Pancreas (tissue), 10 donors: ENCODE data around the gene STPG3. TPM values are rescaled to one million over a fixed set of nuclear protein-coding genes. Genes with fewer than 3 reads are reported as not detected.

Source experiments
- ATAC-seq, 4 donors: fragments of 200-7000 bp; cut with Tn5 transposase; one replicate each; pipeline versions ENCODE4 v1.8.0 to v1.9.1; 2020; ENCODE audit warnings: mild to moderate bottlenecking in 4 of 4, moderate library complexity in 4 of 4
- DNase-seq, 6 donors: peaks; one replicate each; pipeline ENCODE4 v3.0.0-alpha.2; 2020
- FAIRE-seq: peaks from 2 replicates; lab custom pipeline; 2012; peaks lifted over from hg19 to GRCh38; lab: Jason Lieb, UNC
- H3K27ac ChIP-seq, 4 donors: fragments of 200-600 bp; sonication (generic); 1 replicate in 3 of 4; 2 replicates in 1 of 4; pipeline versions ENCODE4 v1.5.0 to v1.8.0; 2020
- H3K27me3 ChIP-seq, 4 donors: fragments of 200-600 bp; one replicate each; pipeline ENCODE4 v1.8.0; 2021
- H3K36me3 ChIP-seq, 3 donors: fragments of 200-600 bp; sonication (generic) in 1 of 3; one replicate each; pipeline versions ENCODE4 v1.5.0 to v1.8.0; 2020 to 2021
- H3K4me1 ChIP-seq, 3 donors: fragments of 200-600 bp; one replicate each; pipeline ENCODE4 v1.8.0; 2021
- H3K4me3 ChIP-seq, 4 donors: fragments of 200-600 bp; sonication (generic) in 2 of 4; one replicate each; pipeline versions ENCODE4 v1.5.0 to v1.8.0; 2020 to 2021
- H3K9me3 ChIP-seq, 4 donors: fragments of 200-600 bp; one replicate each; pipeline ENCODE4 v1.8.0; 2021
- WGBS, 2 donors: extraction: QIAGEN DNeasy Blood & Tissue Kit; methylation state at CpG; one replicate each; pipeline ENCODE4 v1.1.7; 2013; 5-methylcytosine and 5-hydroxymethylcytosine counted together
- intact Hi-C, 3 donors: fragments of 100-400 bp; cut with DNase I; formaldehyde crosslinking; loops; one replicate each; pipeline versions ENCODE4 v1.11.1 to v1.14.2; 2022
- polyA plus RNA-seq, 2 donors: library from polyadenylated mRNA; stranded (reverse); fragments of 200-250 nt; gene quantifications; one replicate each; pipeline ENCODE4 v1.2.3, GENCODE V29; 2013
- total RNA-seq, 6 donors: library from RNA; stranded (reverse); fragmentation: NEBNext Ultra II Directional in 4 of 6; extraction: Animal tissue kit (Norgen Biotek cat#: 25700) in 4 of 6; gene quantifications; one replicate each; pipeline versions ENCODE4 v1.2.1 to v1.2.4, GENCODE V29; 2021 to 2023
- TF ChIP-seq, protein P1 (sequence below), 4 donors: fragments of 200-600 bp; sonication (generic) in 3 of 4; IDR thresholded peaks; one replicate each; pipeline versions ENCODE4 v1.5.0 to v1.8.0; 2021; ENCODE audit warnings: antibody characterized with exemption in 4 of 4
- donor health status: healthy with polysubstance abuse.
- donor health status: DM: no; HTN: no; CAD: no; lungs with moderate emphysema.
- donor health status: DM: no; HTN: no; CAD: no.
- donor health status: control.
- donor health status: control.
- donor health status: Bipolar disorder and iron deficiency.
- donor health status: DM: yes; HTN: yes; CAD: no.
- donor health status: DM: no; HTN: no; CAD: no.
- donor health status: DM: no; HTN: no; CAD: no.
- donor health status: DM: yes; HTN: yes; CAD: no.

STPG3 gene
- total and polyA plus RNA-seq, 8 donors, result 0.23 TPM; not detected in 7

DNA sequence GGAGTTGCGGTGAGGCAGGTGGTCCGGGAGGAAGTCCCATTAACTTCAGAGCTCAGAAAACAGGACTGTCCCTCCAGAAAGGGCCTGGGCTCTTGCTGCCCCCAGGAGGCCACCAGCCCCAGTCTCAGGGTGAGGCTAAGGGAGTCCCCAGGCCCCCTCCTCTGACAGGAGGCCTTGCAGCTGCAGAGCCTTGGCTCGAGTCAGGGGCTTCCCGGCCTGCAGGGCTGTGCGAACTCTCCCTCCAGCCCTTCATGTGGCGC lies 3.2 kb upstream of the STPG3 start:
- FAIRE-seq, result no peak
- no peak for DNase-seq

DNA sequence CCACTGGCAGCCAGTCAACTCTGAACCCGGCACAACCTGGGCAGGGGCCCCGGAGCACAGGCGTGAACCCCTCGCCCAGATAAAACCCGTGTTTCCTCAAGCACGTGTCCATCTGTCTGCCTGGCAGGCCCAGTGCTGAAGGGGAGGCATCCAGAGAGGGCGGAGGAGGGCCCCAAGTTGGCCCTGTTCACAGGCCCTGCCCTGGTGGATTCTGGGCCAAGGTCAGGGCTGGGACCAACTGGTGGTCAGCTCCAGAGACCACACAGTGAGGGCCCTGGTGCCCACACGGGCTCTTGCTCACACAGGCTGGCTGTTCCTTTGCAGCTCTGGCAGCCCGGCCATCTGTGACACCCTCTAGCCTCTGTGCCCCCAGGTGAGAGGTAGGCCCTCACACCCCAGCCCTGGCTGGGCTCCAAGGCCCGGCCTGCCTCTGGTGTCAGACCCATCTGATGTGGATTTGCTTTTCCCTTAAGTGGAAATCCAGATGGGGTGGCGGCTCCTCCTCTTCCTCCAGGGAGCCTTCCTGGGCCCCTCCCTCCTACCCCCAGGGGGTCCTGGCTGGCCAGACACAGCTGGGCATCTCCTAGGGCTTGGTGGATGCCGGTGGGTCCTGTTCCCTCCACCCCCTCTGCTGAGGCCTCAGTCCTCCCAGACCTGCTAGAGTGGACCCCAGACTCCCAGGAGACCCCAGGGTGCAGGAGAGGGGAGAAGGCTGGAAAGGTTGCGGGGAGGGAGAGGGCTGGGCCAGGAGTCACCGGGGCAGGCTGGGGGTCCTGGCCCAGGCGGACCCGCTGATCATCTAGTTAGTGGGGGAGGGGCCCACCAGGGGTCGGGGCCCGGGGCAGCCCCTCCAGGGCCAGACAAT lies 525 bp upstream of the STPG3 start:
- 50 to 56% methylated on average over 17 of the region's 18 CpGs for WGBS, 2 donors
- Histone ChIP-seq H3K36me3 (no peaks in the 10 kb centered on the region), H3K9me3 (no peaks in the 10 kb centered on the region), H3K27ac (no peak overlapping the region), H3K4me1 (peaks cover 0 to 8% (median 0%) of the 10 kb centered on the region in 3 donors), H3K27me3 (no peaks in the 10 kb centered on the region), H3K4me3 (no peak overlapping the region)
- FAIRE-seq, result no peak
- TF ChIP-seq, protein P1, sequence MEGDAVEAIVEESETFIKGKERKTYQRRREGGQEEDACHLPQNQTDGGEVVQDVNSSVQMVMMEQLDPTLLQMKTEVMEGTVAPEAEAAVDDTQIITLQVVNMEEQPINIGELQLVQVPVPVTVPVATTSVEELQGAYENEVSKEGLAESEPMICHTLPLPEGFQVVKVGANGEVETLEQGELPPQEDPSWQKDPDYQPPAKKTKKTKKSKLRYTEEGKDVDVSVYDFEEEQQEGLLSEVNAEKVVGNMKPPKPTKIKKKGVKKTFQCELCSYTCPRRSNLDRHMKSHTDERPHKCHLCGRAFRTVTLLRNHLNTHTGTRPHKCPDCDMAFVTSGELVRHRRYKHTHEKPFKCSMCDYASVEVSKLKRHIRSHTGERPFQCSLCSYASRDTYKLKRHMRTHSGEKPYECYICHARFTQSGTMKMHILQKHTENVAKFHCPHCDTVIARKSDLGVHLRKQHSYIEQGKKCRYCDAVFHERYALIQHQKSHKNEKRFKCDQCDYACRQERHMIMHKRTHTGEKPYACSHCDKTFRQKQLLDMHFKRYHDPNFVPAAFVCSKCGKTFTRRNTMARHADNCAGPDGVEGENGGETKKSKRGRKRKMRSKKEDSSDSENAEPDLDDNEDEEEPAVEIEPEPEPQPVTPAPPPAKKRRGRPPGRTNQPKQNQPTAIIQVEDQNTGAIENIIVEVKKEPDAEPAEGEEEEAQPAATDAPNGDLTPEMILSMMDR (IDR thresholded peaks at IDR 0.05), result no peak
- ATAC-seq, result no peak
- peak in 2 of 6 donors; percentile 63 to 80 for DNase-seq
- intact Hi-C loops, result no loop called here

More for the DNA sequence above, 3.2 kb upstream of the STPG3 start:
- TF ChIP-seq, protein P1 (IDR thresholded peaks at IDR 0.05), result no peak
- H3K4me1 ChIP-seq, result peaks cover 0 to 15% (median 9%) of the 10 kb centered on the region in 3 donors
- no peaks in the 10 kb centered on the region for H3K27me3 ChIP-seq
- no peaks in the 10 kb centered on the region for H3K9me3 ChIP-seq
- H3K27ac ChIP-seq, result no peak overlapping the region
- 94 to 96% methylated on average over 6 of the region's 6 CpGs for WGBS, 2 donors
- ATAC-seq, result no peak
- intact Hi-C loops, result no loop called here
- peaks cover 4 to 7% (median 6%) of the 10 kb centered on the region in 3 donors for H3K36me3 ChIP-seq
- no peak overlapping the region for H3K4me3 ChIP-seq

DNA sequence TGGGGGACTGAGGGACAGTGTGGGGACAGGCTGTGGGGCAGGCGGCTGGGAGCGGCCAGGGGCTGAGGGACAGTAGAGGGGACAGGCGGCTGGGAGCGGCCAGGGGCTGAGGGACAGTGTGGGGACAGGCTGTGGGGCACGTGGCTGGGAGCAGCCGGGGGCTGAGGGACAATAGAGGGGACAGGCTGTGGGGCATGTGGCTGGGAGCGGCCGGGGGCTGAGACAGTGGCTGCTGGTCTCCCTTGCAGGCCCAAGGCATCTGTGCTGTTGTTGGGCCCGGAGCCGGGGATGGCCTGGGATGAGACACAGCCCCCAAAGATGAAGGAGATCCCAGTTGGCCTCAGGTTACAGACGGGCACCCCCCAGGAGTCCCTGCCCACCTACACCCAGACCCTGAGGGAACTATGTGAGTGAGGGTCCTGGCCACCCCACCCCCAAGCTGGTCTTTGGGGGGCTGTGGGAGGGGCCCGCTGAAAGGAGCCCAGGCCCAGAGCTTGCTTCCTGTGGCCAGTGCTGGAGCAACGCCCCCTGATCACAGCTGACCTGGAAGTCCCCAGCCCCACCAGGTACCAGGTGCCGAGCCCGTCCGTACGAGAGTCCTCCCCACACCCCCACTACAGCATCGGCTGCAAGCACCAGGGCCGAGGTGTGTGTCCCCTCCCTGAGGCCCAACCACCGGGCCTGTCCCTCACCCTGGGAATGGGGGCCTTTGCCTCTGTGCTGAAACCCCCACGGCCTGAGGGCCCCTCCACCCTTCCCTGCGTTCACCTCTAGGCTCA lies 593 bp downstream of the STPG3 start:
- ATAC-seq (no peak), DNase-seq (no peak), FAIRE-seq (no peak)
- Histone ChIP-seq H3K36me3 (no peaks in the 10 kb centered on the region), H3K9me3 (no peaks in the 10 kb centered on the region), H3K4me1 (peaks cover 3 to 15% (median 8%) of the 10 kb centered on the region in 3 donors), H3K4me3 (no peak overlapping the region), H3K27ac (no peak overlapping the region), H3K27me3 (no peaks in the 10 kb centered on the region)
- intact Hi-C loops, result no loop called here
- TF ChIP-seq, protein P1 (IDR thresholded peaks at IDR 0.05), result no peak
- 90 to 92% methylated on average over 22 of the region's 22 CpGs for WGBS, 2 donors

DNA sequence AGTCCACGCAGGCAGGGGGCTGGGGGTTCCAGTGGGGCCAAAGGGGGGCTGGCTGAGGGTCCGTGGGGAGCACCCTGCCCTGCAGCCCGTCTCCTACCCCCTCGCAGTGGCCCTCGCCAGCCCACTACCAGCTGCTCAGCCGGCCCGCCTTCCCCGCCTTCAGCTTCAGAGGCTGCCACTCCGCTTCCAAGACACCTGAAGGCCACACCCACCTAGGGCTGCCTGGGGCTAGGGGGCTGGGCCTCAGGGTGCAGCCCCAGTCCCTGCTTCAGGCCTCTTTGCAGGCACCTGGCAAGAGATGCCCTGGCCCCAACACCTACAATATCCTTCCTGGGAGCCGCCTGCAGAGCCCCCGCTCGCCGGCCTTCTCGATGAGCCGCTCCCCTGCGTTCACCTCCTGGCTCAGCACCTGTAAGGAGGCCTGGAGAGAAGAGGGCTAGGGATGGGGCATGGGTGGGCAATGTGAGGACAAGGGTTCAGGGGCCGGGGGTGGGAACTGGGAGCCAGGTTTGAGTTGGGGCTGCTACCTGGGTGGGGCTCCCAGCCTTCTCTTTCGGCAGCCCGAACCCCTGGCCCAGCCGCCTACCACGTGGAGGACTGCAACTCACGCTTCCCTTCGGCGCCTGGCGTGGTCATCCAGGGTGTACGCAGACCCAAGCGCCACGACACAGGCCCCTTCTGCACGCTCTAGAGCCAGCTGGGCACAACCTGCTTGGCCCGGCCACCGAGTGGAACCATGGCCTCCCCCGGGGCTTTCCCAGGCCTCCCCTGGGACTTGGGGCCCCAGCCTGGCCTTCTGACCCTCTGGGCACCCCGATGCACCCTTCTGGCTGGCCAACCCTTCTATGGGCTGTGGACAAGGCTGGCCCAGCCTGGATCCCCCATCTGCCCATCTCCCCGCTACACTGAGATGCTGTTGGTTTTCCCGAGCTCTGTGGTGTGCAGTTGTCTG lies 1.7 kb downstream of the STPG3 start:
- Histone ChIP-seq H3K27ac (no peak overlapping the region), H3K9me3 (no peaks in the 10 kb centered on the region), H3K27me3 (no peaks in the 10 kb centered on the region), H3K4me1 (peaks cover 3 to 17% (median 10%) of the 10 kb centered on the region in 3 donors), H3K36me3 (no peaks in the 10 kb centered on the region), H3K4me3 (no peak overlapping the region)
- 83 to 91% methylated on average over 32 to 35 of the region's 35 CpGs for WGBS, 2 donors
- intact Hi-C loops, result no loop called here
- ATAC-seq (peak in 1 of 4 donors; percentile 14), DNase-seq (no peak), FAIRE-seq (no peak)
- TF ChIP-seq, protein P1 (IDR thresholded peaks at IDR 0.05), result no peak
